Fibroblast of upper back skin (primary cell): Measurements from ENCODE around the gene ARMH1.
A peak's percentile ranks its signal among the peaks of the same experiment; 100 is the strongest.
"Not testable (repeated sequence)": the region's sequence is repeated elsewhere in the genome, so short reads cannot be mapped to it uniquely, and the experiment has no call there.

Source experiments
- DNase-seq: peaks from one replicate; pipeline ENCODE4 v3.0.0-alpha.2; 2013

The ARMH1 gene

GRCh38 chr1:44645476-44646244 is 28.9 kb upstream of the ARMH1 start:
- DNase-seq = no peak

- peak; percentile 41 for DNase-seq
These were observed 28.0 kb upstream of the ARMH1 start for GRCh38 chr1:44646261-44647110.

GRCh38 chr1:44647896-44648295 is 26.6 kb upstream of the ARMH1 start:
- DNase-seq = no peak

GRCh38 chr1:44648529-44649250 is 25.8 kb upstream of the ARMH1 start:
- no peak for DNase-seq

- no peak for DNase-seq
These were observed 24.7 kb upstream of the ARMH1 start for GRCh38 chr1:44649788-44650158.

GRCh38 chr1:44650159-44650831 is 24.2 kb upstream of the ARMH1 start:
- no peak for DNase-seq

- DNase-seq = no peak
These were observed 23.4 kb upstream of the ARMH1 start for GRCh38 chr1:44651069-44651468.

- DNase-seq = peak; percentile 55
These were observed 21.9 kb upstream of the ARMH1 start for GRCh38 chr1:44652445-44653106.

- DNase-seq = no peak
These were observed 21.2 kb upstream of the ARMH1 start for GRCh38 chr1:44653107-44653964.

- DNase-seq = no peak
These were observed 19.8 kb upstream of the ARMH1 start for GRCh38 chr1:44654621-44655187.

- no peak for DNase-seq
These were observed 18.9 kb upstream of the ARMH1 start for GRCh38 chr1:44655609-44656008.

GRCh38 chr1:44659566-44659965 is 14.9 kb upstream of the ARMH1 start:
- DNase-seq = no peak

GRCh38 chr1:44660176-44660575 is 14.3 kb upstream of the ARMH1 start:
- DNase-seq = no peak

- DNase-seq = no peak
These were observed 12.5 kb upstream of the ARMH1 start for GRCh38 chr1:44661781-44662682.

GRCh38 chr1:44662683-44663030 is 11.9 kb upstream of the ARMH1 start:
- no peak for DNase-seq

GRCh38 chr1:44663417-44663816 is 11.1 kb upstream of the ARMH1 start:
- no peak for DNase-seq

- no peak for DNase-seq
These were observed 9.7 kb upstream of the ARMH1 start for GRCh38 chr1:44664730-44665370.

- not testable (repeated sequence) for DNase-seq
These were observed 7.8 kb upstream of the ARMH1 start for GRCh38 chr1:44666719-44667118.
